GM18867 (cell line): ENCODE measurements around the gene SNORC.

ENCODE experiments used
- ATAC-seq: cut with Tn5 transposase; IDR thresholded peaks from one replicate; pipeline ENCODE4 v1.9.1; 2021; ENCODE audit warnings: mild to moderate bottlenecking, moderate library complexity; ENCODE audit not compliant: unreplicated experiment

SNORC gene

DNA sequence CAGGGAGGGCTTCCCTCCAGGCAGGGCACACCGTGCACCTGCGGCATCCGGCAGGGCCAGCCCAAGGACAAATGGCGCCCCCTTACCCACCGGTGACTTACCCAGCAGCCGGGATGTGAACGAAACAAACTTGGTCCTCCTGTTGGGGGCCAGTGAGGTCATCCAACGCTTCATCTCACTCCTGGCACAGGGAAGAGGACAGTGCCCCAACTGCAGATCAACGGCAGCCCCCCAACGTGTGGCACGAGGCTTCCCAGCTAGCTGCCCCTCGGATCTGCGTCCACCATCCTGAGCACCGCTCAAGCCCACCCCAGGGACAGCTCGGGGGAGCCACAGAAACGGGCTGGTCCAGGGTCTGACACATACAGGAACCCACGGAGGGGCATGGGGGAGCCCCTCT, 12.0 kb downstream of the SNORC start:
- no peak for ATAC-seq

DNA sequence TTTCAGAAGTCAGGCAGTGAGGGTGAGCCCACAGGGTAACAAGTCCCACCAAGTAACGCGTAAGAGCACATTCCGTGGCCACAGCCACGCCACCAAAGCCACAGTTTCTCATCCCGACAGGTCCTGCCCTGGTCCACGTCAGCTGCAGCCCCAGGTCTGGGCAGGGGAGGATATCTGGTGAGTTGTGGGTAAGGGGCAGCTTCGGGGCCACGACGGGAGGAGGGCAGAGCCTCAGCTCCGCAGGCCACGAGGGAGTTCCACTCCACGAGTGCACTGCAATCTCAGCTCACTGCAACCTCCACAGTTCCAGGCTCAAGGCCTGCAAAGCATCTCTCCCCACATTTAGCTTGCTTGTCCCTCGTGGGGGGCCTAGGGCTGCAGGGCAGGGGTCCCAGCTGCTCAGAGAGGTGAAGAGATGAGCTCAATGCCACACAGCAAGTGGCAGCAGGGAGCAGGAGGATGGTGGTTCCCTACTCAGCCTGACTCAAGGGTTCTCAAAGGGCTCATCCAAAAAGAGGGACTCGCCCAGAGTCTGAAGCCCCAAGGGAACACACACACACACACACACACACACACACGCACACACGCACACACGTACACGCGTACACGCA, 12.5 kb downstream of the SNORC start:
- ATAC-seq: no peak

- ATAC-seq: no peak
Measured at GRCh38 chr2:232883116-232883721, 13.2 kb downstream of the SNORC start.

DNA sequence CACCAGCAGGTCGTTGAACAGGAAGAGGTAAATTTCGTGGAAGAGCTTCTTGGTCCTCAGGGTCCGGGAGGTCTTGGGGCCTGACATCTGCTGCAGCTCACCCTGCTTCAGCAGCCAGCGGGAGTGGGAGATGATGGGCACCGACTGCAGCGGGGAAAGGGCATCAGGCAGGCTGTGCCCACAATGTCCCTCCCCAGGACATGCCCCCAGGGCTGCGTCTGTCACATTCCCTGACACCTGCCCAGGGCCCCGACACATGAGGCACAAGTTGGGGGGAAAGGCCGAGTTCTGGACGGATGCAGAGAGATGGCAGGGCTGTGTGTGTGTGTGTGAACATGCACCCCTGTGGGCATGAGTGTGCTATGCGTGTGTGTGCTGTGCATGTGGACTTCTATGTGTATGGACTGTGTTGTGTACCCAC, 13.9 kb downstream of the SNORC start:
- no peak for ATAC-seq

GRCh38 chr2:232884549-232885263, 14.6 kb downstream of the SNORC start:
- ATAC-seq: no peak

GRCh38 chr2:232885264-232885961, 15.3 kb downstream of the SNORC start:
- no peak for ATAC-seq

DNA sequence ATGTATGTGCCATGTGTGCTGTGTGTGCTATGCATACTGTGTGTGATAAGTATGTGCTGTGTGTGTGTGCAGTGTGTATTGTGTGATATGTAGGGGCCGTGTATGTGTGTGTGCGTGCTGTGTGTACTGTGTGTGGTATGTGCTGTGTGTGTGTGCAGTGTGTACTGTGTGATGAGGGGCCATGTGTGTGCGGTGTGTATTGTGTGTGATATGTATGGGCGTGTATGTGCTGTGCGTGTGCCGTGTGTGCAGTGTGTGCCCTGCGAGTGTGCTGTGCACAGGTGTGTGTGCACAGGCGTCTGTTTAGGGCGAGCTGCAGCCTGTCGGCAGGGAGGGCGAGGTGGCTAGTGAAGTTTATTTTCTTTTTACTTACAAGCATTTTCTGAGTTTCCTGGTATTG, 16.1 kb downstream of the SNORC start:
- no peak for ATAC-seq

- ATAC-seq: no peak
Measured at GRCh38 chr2:232886632-232887031, 16.6 kb downstream of the SNORC start.

DNA sequence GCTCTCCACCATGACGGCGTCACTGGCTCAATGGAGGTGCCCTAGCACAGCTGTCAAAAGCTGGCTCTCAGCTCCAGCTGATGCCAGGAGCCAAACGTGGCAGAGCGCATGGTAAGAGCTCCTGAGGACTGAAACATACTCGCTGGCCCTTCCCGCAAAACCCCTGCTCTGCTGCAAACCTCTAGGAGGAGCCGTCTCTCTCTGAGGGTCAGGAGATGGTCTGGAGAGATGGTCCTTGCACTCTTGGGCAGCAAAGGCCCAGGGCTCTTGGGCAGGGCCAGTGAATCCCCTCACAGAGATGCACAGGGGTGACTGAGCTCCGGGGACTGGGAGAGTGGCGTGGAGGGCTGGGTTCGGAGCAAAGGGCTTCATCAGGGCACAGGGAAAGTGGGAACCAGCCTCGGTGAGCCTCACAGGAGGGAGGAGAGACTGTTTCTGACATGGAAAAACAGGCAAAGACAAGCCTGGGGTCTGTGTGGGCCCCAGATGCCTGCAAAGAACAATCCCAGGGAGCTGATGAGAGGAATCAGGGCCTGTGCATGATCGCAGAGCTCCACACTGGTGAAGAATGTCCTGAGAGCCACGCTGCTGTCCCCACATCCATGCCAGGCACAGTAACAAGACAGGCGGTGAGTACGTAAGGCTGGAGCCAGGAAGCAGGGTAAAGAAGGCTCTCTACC, 17.2 kb downstream of the SNORC start:
- no peak for ATAC-seq

DNA sequence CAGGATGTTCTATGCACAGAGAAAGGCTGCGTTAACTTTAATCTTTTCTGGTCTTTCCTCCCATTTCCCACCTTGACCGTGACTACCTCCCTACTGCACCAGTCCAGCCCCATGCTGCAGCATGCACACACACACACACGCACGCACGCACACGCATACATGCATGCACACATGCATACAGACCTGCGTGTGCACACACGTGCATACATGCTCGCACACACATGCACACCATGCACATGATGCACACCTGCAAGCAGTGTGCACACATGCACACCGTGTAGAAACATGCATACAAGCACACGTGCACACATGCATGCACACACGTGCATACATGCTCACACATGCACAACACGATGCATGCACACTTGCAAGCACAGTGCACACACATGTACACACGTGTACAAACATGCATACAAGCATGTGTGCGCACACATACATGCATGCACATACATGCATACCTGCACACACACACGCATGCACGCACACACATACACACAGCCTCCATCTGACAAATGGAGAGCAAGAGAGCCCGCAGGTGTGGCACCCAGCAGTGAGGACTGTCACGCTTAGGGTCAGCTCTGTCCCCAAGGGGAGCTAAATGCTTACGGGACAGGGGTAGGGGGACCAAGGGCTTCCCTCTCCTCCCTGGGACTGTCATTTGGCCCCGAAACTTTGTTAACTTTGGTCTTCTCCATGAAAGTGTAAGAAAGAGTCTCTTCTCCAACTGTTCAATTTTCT, 18.2 kb downstream of the SNORC start:
- no peak for ATAC-seq

GRCh38 chr2:232888839-232889529, 18.9 kb downstream of the SNORC start:
- ATAC-seq: no peak

DNA sequence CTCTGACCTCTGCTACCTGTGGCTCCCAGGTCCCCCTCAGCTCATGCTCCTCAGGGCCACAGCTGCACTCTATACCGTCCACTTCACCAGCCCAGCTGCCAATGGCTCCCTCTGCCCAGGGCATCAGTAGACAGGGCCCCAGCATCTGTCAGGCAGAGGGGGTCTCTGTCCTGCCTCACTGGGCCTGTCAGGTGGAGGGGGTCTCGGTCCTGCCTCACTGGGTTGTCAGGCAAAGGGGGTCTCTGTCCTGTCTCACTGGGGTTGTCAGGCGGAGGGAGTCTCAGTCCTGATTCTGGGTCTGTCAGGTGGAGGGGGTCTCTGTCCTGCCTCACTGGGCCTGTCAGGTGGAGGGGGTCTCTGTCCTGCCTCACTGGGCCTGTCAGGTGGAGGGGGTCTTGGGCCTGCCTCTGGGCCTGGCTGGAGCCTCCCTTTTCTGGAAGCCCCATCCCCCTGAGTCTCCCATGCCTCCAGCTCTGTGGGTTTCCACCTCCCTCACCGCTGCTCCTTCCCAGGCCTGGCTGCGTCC, 19.9 kb downstream of the SNORC start:
- no peak for ATAC-seq

GRCh38 chr2:232890536-232890895, 20.5 kb downstream of the SNORC start:
- ATAC-seq: no peak

DNA sequence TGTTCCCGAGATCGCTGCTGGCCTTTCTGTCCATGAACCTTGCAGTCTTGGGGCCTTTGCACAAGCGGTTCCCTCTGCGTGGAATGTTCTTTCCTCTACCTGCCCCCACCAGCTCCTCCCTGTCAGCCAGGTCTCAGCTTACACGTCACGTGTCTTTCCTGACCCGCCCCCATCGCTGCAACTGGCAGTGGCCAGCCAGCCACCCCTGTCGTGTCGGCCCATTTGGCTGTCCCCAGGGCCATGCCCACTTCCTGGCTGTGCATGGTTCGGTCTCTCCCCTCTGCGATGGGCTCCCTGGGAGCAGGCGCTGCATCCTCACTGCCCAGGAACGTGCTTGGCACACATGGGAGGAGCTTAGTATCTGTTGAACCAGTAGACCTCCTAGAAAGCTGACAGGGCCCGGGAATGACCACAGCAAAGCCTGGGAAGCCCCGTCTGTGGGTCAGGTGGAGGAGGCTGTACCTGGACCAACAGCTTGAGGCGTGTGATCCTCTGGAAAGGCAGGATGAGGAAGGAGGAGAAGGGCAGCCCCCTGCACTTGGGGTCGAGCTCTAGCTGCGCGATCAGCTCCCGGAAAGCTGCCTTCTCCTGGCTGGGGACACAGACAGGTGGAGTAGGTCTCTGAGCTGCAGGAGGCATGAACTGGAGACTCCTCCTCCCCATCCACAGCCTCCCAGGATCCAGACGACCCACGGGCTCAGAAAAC, 21.0 kb downstream of the SNORC start:
- ATAC-seq: no peak

GRCh38 chr2:232891621-232892071, 21.6 kb downstream of the SNORC start:
- no peak for ATAC-seq

- no peak for ATAC-seq
Measured at GRCh38 chr2:232892221-232892620, 22.2 kb downstream of the SNORC start.

DNA sequence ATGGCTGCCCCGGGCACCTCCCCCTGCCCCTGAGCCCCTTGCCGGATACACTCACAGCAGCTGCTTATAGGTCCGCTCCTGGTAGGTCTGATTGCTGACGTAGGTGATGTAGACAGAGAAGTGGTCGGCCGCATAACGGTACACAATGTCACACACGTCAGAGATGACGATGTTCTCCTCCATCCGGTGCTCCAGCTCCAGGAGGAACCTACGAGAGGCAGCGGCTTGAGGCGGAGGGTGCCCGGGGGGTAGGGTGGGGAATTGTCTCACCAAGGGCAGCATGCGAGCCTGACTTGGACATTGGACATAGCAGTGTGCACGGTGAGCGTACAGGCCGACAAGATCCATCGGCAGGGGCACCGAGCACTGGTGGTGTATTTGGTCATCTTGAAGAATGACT, 22.8 kb downstream of the SNORC start:
- ATAC-seq: no peak

GRCh38 chr2:232893834-232894233, 23.8 kb downstream of the SNORC start:
- ATAC-seq: no peak

DNA sequence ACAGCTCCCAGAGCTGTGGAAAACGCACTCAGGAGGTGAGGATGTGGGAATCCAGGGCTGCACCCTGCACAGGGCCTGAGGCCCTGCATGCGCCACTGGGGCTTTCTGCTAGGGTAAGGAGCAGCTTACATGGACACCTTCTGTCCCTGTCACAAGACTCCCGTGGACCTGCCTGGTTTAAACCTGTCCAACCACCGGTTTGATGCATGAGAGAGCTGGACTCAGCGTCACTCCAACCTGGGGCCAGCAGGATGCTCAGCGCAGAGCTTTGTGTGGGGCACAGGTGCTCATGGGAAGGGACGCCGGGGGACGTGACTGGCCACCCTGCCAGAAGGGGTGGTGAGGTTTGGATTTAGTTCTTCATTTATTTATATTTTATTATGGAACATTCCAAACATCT, 24.2 kb downstream of the SNORC start:
- ATAC-seq: no peak
